Colonic mucosa (tissue), 4 donors: ENCODE data around the gene FAM153A. TPM values are rescaled to one million over a fixed set of nuclear protein-coding genes. Genes with fewer than 3 reads are reported as not detected.
"Not testable (repeated sequence)": the region's sequence is repeated elsewhere in the genome, so short reads cannot be mapped to it uniquely, and the experiment has no call there.

ENCODE experiments used
- DNase-seq: peaks from one replicate; pipeline ENCODE4 v3.0.0-alpha.2; 2020
- H3K27ac ChIP-seq: fragments of 200-600 bp; one replicate; pipeline ENCODE4 v1.8.0; 2021
- H3K27me3 ChIP-seq: fragments of 200-600 bp; one replicate; pipeline ENCODE4 v1.8.0; 2021
- H3K36me3 ChIP-seq: fragments of 200-600 bp; one replicate; pipeline ENCODE4 v1.8.0; 2021
- H3K4me1 ChIP-seq: fragments of 200-600 bp; one replicate; pipeline ENCODE4 v1.8.0; 2021; ENCODE audit warnings: mild to moderate bottlenecking
- H3K4me3 ChIP-seq: fragments of 200-600 bp; one replicate; pipeline ENCODE4 v1.8.0; 2021
- H3K9ac ChIP-seq, 2 donors: one replicate each; pipeline ENCODE4 v1.7.0; 2013; ENCODE audit warnings: control low read depth in 2 of 2, low read depth in 2 of 2, low read length in 2 of 2
- H3K9me3 ChIP-seq: fragments of 200-600 bp; one replicate; pipeline ENCODE4 v1.8.0; 2021
- intact Hi-C: fragments of 100-400 bp; cut with DNase I; formaldehyde crosslinking; loops from one replicate; pipeline ENCODE4 v1.14.1; 2022
- total RNA-seq, 2 donors: library from RNA; stranded (reverse); fragmentation: NEBNext Ultra II Directional in 1 of 2; extraction: Animal tissue kit (Norgen Biotek cat#: 25700) in 1 of 2; gene quantifications; one replicate each; pipeline ENCODE4 v1.2.1, GENCODE V29; 2021
- donor health status: healthy.
- donor health status: DM: no; HTN: no; CAD: no.
- donor health status: DM: no; HTN: no; CAD: no.

Gene FAM153A
- total RNA-seq, 2 donors from 2014 or later: 0.52 to 4.4 TPM

- H3K4me3 ChIP-seq, DNase-seq, H3K27ac ChIP-seq, intact Hi-C loops, H3K27me3 ChIP-seq, H3K4me1 ChIP-seq, H3K9me3 ChIP-seq, H3K36me3 ChIP-seq, H3K9ac ChIP-seq: not testable (repeated sequence)
Measured at GRCh38 chr5:177793272-177793671, 10.6 kb upstream of the FAM153A start.

DNA sequence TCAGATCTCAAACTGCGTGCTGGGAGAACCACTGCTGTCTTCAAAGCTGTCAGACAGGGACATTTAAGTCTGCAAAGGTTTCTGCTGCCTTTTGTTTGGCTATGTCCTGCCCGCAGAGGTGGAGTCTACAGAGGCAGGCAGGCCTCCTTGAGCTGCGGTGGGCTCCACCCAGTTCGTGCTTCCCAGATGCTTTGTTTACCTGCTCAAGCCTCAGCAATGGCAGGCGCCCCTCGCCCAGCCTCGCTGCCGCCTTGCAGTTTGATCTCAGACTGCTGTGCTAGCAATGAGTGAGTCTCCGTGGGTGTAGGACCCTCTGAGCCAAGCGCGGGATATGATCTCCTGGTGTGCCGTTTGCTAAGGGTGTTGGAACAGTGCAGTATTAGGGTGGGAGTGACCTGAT is 8.9 kb upstream of the FAM153A start:
- DNase-seq, H3K4me1 ChIP-seq, H3K4me3 ChIP-seq, H3K9ac ChIP-seq, H3K27ac ChIP-seq, intact Hi-C loops, H3K27me3 ChIP-seq, H3K36me3 ChIP-seq, H3K9me3 ChIP-seq: not testable (repeated sequence)

DNA sequence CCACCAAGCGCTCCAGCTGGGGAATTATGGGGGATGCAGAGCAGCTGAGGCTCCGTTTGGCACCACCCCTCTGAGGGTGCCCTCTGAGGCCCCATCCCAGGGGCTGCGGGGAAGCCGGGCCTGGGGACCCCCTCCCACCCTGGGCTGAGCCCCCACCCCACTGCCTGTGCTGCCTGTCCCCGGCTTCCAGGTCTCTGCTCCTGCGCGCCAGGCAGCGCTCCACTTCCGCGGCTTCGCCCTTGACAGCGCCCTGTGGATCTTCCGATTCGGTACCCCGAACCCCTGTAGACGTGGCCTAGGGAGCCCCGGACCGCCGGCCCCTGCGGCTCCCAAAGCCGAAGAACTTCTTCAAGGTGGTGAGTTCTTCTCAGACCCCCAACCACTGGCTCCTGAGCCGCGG is 530 bp downstream of the FAM153A start:
- H3K27ac ChIP-seq, intact Hi-C loops, H3K27me3 ChIP-seq, DNase-seq, H3K9ac ChIP-seq, H3K4me3 ChIP-seq, H3K9me3 ChIP-seq, H3K4me1 ChIP-seq, H3K36me3 ChIP-seq: not testable (repeated sequence)

- H3K9ac ChIP-seq, H3K4me1 ChIP-seq, H3K4me3 ChIP-seq, H3K27me3 ChIP-seq, DNase-seq, H3K27ac ChIP-seq, H3K36me3 ChIP-seq, H3K9me3 ChIP-seq, intact Hi-C loops: not testable (repeated sequence)
Measured at GRCh38 chr5:177771206-177771605, 11.5 kb downstream of the FAM153A start.

DNA sequence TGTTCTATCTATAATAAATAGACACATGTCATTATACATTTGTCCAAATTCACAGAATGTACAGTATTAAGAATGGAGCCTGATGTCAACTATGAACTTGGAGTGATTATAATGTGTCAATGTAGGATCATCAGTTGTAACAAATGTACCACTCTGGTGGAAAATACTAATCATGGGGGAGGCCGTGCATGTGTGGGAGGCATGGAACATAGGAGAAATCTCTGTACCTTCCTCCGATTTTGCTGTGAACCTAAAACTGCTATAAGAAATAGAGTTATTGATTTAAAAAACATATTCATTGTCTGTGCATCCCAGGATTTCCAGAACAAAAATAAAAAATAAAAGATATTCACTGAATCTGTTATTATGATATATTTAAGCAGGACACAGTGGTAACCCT is 12.1 kb downstream of the FAM153A start:
- H3K9me3 ChIP-seq, H3K36me3 ChIP-seq, intact Hi-C loops, H3K9ac ChIP-seq, DNase-seq, H3K27me3 ChIP-seq, H3K4me1 ChIP-seq, H3K4me3 ChIP-seq, H3K27ac ChIP-seq: not testable (repeated sequence)

DNA sequence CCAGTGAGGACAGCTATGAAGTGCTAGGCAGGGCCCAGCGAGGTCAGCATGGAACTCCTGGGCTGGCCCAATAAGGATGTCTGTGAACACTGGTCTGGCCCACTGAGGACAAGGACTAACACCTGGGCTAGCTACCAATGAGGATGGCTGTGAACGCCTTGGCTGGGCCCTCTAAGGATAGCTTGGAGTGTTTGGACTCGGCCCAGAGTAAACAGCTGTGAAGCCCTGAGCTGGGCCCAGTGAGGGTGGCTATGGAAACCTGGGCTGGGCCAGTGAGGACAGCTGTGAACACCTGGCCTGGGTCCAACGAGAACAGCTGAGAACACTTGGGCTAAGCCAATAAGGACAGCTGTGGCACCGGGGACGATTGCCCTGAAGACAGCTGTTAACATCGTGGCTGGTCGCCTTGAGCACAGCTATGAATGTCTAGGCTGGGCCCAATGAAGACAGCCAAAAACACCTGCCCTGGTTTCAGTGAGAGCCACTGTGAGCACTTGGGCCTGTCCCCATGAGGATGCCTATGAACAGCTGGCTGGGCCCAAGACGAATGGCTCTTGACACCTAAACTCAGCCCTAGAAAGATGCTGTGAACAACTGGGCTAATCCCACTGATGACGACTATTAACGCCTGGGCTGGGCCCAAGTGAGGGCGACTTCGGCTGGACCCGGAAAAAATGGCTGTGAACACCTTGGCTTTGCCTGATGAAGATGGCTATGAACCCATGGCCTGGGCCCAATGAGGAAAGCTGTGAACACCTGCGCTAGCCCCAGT is 18.8 kb downstream of the FAM153A start:
- H3K36me3 ChIP-seq, H3K9me3 ChIP-seq, intact Hi-C loops, H3K9ac ChIP-seq, H3K27ac ChIP-seq, H3K27me3 ChIP-seq, H3K4me3 ChIP-seq, H3K4me1 ChIP-seq: not testable (repeated sequence)
- peak; percentile 18 for DNase-seq

DNA sequence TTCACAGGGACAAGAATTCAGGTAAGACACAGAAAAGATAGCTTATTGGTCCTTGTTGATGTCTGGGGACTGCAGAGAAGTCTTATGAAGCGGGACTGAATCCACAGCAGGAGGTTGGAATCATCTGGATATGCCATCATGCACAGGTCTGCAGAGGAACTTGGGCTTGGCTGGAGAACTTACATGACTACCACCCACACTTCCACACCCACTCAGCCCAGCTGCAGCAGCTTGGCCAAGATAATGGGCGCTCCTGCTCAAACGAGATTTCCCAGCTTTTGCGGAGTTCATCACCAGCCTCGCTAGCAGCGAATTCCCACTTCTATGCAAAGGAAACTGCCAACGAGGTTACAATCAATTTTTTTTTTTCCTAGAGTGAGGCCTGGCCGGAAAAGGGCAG is 21.7 kb downstream of the FAM153A start:
- H3K27ac ChIP-seq, H3K9me3 ChIP-seq, intact Hi-C loops, H3K9ac ChIP-seq, H3K27me3 ChIP-seq, DNase-seq, H3K4me1 ChIP-seq, H3K4me3 ChIP-seq, H3K36me3 ChIP-seq: not testable (repeated sequence)

GRCh38 chr5:177747354-177747753 is 35.3 kb downstream of the FAM153A start:
- H3K27ac ChIP-seq, intact Hi-C loops, H3K9ac ChIP-seq, H3K4me3 ChIP-seq, DNase-seq, H3K27me3 ChIP-seq, H3K36me3 ChIP-seq, H3K4me1 ChIP-seq, H3K9me3 ChIP-seq: not testable (repeated sequence)

DNA sequence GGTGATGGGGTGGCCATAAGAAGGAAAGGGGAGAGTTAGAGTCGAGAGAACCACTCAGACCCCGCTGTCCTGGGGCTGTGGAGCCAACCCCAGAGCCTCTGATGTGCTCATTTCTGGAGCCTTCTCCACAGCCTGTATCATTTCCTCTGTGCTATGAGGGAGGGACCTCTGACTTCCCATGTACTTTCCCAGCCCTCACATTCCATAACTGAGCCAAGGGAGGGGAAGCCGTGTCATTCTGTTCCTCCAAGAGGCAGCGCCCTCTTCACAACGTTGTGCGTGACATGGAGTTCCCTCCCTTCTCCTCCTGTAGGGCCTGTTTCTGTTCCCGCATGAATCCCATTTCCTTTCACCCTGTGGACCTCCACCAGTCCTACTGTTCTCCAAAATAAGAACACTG is 57.8 kb downstream of the FAM153A start:
- DNase-seq, intact Hi-C loops: not testable (repeated sequence)

GRCh38 chr5:177723831-177724485 is 58.7 kb downstream of the FAM153A start:
- H3K4me1 ChIP-seq, H3K4me3 ChIP-seq, H3K27me3 ChIP-seq, DNase-seq, intact Hi-C loops, H3K9ac ChIP-seq, H3K27ac ChIP-seq, H3K9me3 ChIP-seq, H3K36me3 ChIP-seq: not testable (repeated sequence)

More for the DNA sequence above, 57.8 kb downstream of the FAM153A start:
- H3K27ac ChIP-seq, H3K36me3 ChIP-seq, H3K27me3 ChIP-seq, H3K4me3 ChIP-seq, H3K9ac ChIP-seq, H3K4me1 ChIP-seq, H3K9me3 ChIP-seq: not testable (repeated sequence)

DNA sequence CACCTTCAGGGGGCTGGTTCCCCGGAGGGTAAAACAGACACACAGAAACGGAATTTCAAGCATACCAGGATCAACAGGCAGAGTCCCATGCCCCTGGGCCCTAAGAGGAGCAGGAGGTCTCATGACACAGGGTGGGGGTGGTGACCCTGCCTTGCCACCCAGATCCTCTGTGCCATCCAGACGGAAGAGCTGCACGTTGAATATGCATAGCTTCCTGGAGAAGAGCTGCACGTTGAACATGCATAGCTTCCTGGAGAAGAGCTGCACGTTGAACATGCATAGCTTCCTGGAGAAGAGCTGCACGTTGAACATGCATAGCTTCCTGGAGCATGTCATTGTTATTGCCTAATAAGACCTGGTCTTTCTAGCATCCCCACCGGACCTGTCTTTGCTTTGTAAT is 59.9 kb downstream of the FAM153A start:
- H3K27ac ChIP-seq, H3K4me3 ChIP-seq, intact Hi-C loops, H3K4me1 ChIP-seq, H3K9ac ChIP-seq, H3K36me3 ChIP-seq, H3K9me3 ChIP-seq, H3K27me3 ChIP-seq, DNase-seq: not testable (repeated sequence)

DNA sequence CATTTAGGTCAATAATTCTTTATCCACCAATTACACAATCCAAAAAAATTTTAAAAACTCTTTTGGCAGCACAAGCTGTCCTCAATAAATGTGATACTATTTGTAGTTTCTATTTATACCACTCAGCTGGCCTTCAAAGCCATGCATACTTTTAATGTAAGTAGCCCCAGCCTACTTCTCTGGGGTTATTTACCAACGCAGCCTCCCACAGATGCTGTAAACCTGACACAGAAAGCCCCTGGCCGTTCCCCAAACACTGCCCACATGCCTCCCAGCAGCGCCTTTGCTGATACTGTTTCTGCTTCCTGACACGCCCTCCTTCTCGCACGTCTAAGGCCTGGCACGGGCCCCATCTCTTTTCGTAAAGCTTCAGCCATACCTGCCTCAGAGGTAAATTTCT is 62.7 kb downstream of the FAM153A start:
- DNase-seq, intact Hi-C loops, H3K27me3 ChIP-seq, H3K36me3 ChIP-seq, H3K27ac ChIP-seq, H3K9ac ChIP-seq, H3K4me1 ChIP-seq, H3K4me3 ChIP-seq, H3K9me3 ChIP-seq: not testable (repeated sequence)

GRCh38 chr5:177715423-177715822 is 67.3 kb downstream of the FAM153A start:
- H3K4me1 ChIP-seq, H3K9ac ChIP-seq, DNase-seq, intact Hi-C loops, H3K36me3 ChIP-seq, H3K27me3 ChIP-seq, H3K27ac ChIP-seq, H3K9me3 ChIP-seq, H3K4me3 ChIP-seq: not testable (repeated sequence)

DNA sequence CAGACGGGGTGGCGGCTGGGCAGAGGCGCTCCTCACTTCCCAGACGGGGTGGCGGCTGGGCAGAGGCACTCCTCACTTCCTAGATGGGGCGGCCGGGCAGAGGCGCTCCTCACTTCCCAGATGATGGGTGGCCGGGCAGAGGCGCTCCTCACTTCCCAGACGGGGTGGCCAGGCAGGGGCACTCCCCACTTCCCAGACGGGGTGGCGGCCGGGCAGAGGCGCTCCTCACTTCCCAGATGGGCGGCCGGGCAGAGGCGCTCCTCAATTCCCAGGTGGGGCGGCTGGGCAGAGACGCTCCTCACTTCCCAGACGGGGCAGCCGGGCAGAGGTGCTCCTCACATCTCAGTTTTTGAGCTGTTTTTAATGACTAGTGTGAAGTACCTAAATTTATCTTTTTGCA is 86.6 kb downstream of the FAM153A start:
- H3K9ac ChIP-seq, H3K4me3 ChIP-seq, H3K27me3 ChIP-seq, H3K9me3 ChIP-seq, DNase-seq, H3K27ac ChIP-seq, H3K4me1 ChIP-seq, intact Hi-C loops, H3K36me3 ChIP-seq: not testable (repeated sequence)
